ENCODE results near the gene DHRS7. TPM values are rescaled to one million over a fixed set of nuclear protein-coding genes. Genes with fewer than 3 reads are reported as not detected.

Gene DHRS7
- total RNA-seq, 2 donors from 2014 or later: 37.7 to 42.8 TPM

- no peak overlapping the region for H3K27ac Mint-ChIP-seq
- H3K27me3 Mint-ChIP-seq (ENCODE audit: insufficient read depth): no peaks in the 10 kb centered on the region
- peak overlapping the region; percentile 83 for H3K4me3 ChIP-seq (ENCODE audit: low read length)
- no peaks in the 10 kb centered on the region for H3K36me3 Mint-ChIP-seq (ENCODE audit: low read depth)
- H3K9me3 Mint-ChIP-seq: no peaks in the 10 kb centered on the region
- peak overlapping the region; percentile 59 for H3K9ac ChIP-seq (ENCODE audit: extremely low read depth, low read length, poor library complexity, severe bottlenecking)
- H3K4me1 Mint-ChIP-seq: peaks cover 18% of the 10 kb centered on the region
- H3K4me3 Mint-ChIP-seq: peak overlapping the region; percentile 89
- 79% methylated on average over 6 of the region's 6 CpGs; no CpG with 5 or more reads in 1 of the 2 experiments for WGBS, 2 experiments (ENCODE audit: insufficient coverage in 1 of 2, insufficient read length in 1 of 2)
- no peak overlapping the region for H3K27ac ChIP-seq (ENCODE audit: low read depth, low read length)
- no peak for DNase-seq
- no peak for TF ChIP-seq CTCF (conservative IDR thresholded peaks at IDR 0.05)
- no peaks in the 10 kb centered on the region for H3K27me3 ChIP-seq (ENCODE audit: control insufficient read depth, insufficient read depth, low read length, poor library complexity, severe bottlenecking)
- H3K36me3 ChIP-seq (ENCODE audit: control insufficient read depth, insufficient read depth, low read length): no peaks in the 10 kb centered on the region
- no peaks in the 10 kb centered on the region for H3K4me1 ChIP-seq (ENCODE audit: control insufficient read depth, insufficient read depth, low read length)
- H3K9me3 ChIP-seq (ENCODE audit: control insufficient read depth, low read length): no peaks in the 10 kb centered on the region
Measured at GRCh38 chr14:60163693-60164092, 1.5 kb downstream of the DHRS7 start.

- Mint-ChIP-seq H3K4me3 (no peak overlapping the region), H3K27ac (no peak overlapping the region), H3K9me3 (no peaks in the 10 kb centered on the region), H3K4me1 (peaks cover 36% of the 10 kb centered on the region), H3K27me3 (ENCODE audit: insufficient read depth) (no peaks in the 10 kb centered on the region), H3K36me3 (ENCODE audit: low read depth) (no peaks in the 10 kb centered on the region)
- no peaks in the 10 kb centered on the region for H3K36me3 ChIP-seq (ENCODE audit: control insufficient read depth, insufficient read depth, low read length)
- no peak for TF ChIP-seq CTCF (conservative IDR thresholded peaks at IDR 0.05)
- peaks cover 9% of the 10 kb centered on the region for H3K4me1 ChIP-seq (ENCODE audit: control insufficient read depth, insufficient read depth, low read length)
- no peak overlapping the region for H3K27ac ChIP-seq (ENCODE audit: low read depth, low read length)
- H3K9ac ChIP-seq (ENCODE audit: extremely low read depth, low read length, poor library complexity, severe bottlenecking): no peak overlapping the region
- WGBS, 2 experiments (ENCODE audit: insufficient coverage in 1 of 2, insufficient read length in 1 of 2): 75 to 81% methylated on average over 2 of the region's 2 CpGs
- no peaks in the 10 kb centered on the region for H3K27me3 ChIP-seq (ENCODE audit: control insufficient read depth, insufficient read depth, low read length, poor library complexity, severe bottlenecking)
- H3K4me3 ChIP-seq (ENCODE audit: low read length): no peak overlapping the region
- no peak for DNase-seq
- no peaks in the 10 kb centered on the region for H3K9me3 ChIP-seq (ENCODE audit: control insufficient read depth, low read length)
Measured at GRCh38 chr14:60161196-60162107, 3.7 kb downstream of the DHRS7 start.

GRCh38 chr14:60160422-60160821 lies 4.8 kb downstream of the DHRS7 start:
- no peak for DNase-seq
- Mint-ChIP-seq H3K36me3 (ENCODE audit: low read depth) (no peaks in the 10 kb centered on the region), H3K9me3 (no peaks in the 10 kb centered on the region), H3K4me1 (peaks cover 42% of the 10 kb centered on the region), H3K4me3 (no peak overlapping the region), H3K27me3 (ENCODE audit: insufficient read depth) (no peaks in the 10 kb centered on the region), H3K27ac (no peak overlapping the region)
- Histone ChIP-seq H3K9me3 (ENCODE audit: control insufficient read depth, low read length) (no peaks in the 10 kb centered on the region), H3K4me3 (ENCODE audit: low read length) (no peak overlapping the region), H3K9ac (ENCODE audit: extremely low read depth, low read length, poor library complexity, severe bottlenecking) (no peak overlapping the region), H3K27me3 (ENCODE audit: control insufficient read depth, insufficient read depth, low read length, poor library complexity, severe bottlenecking) (no peaks in the 10 kb centered on the region), H3K36me3 (ENCODE audit: control insufficient read depth, insufficient read depth, low read length) (no peaks in the 10 kb centered on the region), H3K27ac (ENCODE audit: low read depth, low read length) (no peak overlapping the region), H3K4me1 (ENCODE audit: control insufficient read depth, insufficient read depth, low read length) (peaks cover 9% of the 10 kb centered on the region)
- 83 to 92% methylated on average over 1 to 7 of the region's 7 CpGs for WGBS, 2 experiments (ENCODE audit: insufficient coverage in 1 of 2, insufficient read length in 1 of 2)
- TF ChIP-seq CTCF (conservative IDR thresholded peaks at IDR 0.05): no peak

Data from endodermal cell (in vitro differentiated cells).